HEK293 (cell line): ENCODE measurements around the gene NEK11.

Source experiments
- CTCF ChIA-PET: fragments of 350-600 bp; formaldehyde crosslinking; extraction: SDS; loops from one replicate; lab custom pipeline; 2021; ENCODE audit warnings: antibody characterized with exemption; lab: Yijun Ruan, JAX
- POLR2A ChIA-PET: fragments of 300-600 bp; formaldehyde crosslinking; extraction: SDS; loops from one replicate; lab custom pipeline; 2020; ENCODE audit warnings: antibody characterized with exemption, inconsistent platforms; lab: Yijun Ruan, JAX
- H3K27ac ChIP-seq: fragments of 200-500 bp; sonication (Bioruptor generic); 2 replicates; pipeline ENCODE4 v1.5.1; 2014; ENCODE audit warnings: low read depth, low read length, control low read depth, inconsistent platforms; ENCODE audit errors: extremely low read depth
- H3K36me3 ChIP-seq, 2 experiments: fragments of 200-500 bp in 1 of 2; sonication (Bioruptor generic) in 1 of 2; 1 replicate in 1 of 2; 2 replicates in 1 of 2; pipeline ENCODE4 v1.5.1; 2014 to 2017; ENCODE audit warnings: inconsistent platforms in 2 of 2, low read length in 2 of 2; ENCODE audit not compliant: control insufficient read depth in 2 of 2, insufficient read depth in 1 of 2
- H3K4me1 ChIP-seq: fragments of 200-500 bp; sonication (Bioruptor generic); 2 replicates; pipeline ENCODE4 v1.5.1; 2014; ENCODE audit warnings: mild to moderate bottlenecking, low read length, inconsistent platforms; ENCODE audit not compliant: control insufficient read depth, insufficient read depth
- H3K4me3 ChIP-seq: 2 replicates; pipeline ENCODE4 v1.5.1; 2011; ENCODE audit warnings: low read depth, mild to moderate bottlenecking, control low read depth, low read length, moderate library complexity
- H3K9me3 ChIP-seq: fragments of 200-500 bp; sonication (Bioruptor generic); 2 replicates; pipeline ENCODE4 v1.5.1; 2014; ENCODE audit warnings: low read depth, low read length, inconsistent platforms; ENCODE audit not compliant: control insufficient read depth, insufficient read depth
- KLF9 ChIP-seq: fragments of 450-650 bp; formaldehyde crosslinking; IDR thresholded peaks from 2 replicates; pipeline ENCODE4 v1.5.1; 2016; ENCODE audit warnings: missing biosample characterization, missing genetic modification characterization, low read depth
- SALL2 ChIP-seq: fragments of 450-650 bp; formaldehyde crosslinking; IDR thresholded peaks from 2 replicates; pipeline ENCODE4 v1.5.0; 2017; ENCODE audit warnings: missing biosample characterization, mild to moderate bottlenecking, missing genetic modification characterization, borderline replicate concordance
- SP2 ChIP-seq: fragments of 450-650 bp; formaldehyde crosslinking; IDR thresholded peaks from 2 replicates; pipeline ENCODE4 v1.5.1; 2016; ENCODE audit warnings: missing biosample characterization, missing genetic modification characterization
- TRIM28 ChIP-seq: IDR thresholded peaks from 2 replicates; pipeline ENCODE4 v1.6.1; 2011; ENCODE audit warnings: low read length, control low read depth, borderline replicate concordance
- YY2 ChIP-seq: fragments of 450-650 bp; formaldehyde crosslinking; IDR thresholded peaks from 2 replicates; pipeline ENCODE4 v1.5.1; 2016; ENCODE audit warnings: missing biosample characterization, missing genetic modification characterization
- ZBTB1 ChIP-seq: fragments of 450-650 bp; formaldehyde crosslinking; IDR thresholded peaks from 2 replicates; pipeline ENCODE4 v1.5.1; 2016; ENCODE audit warnings: missing biosample characterization, missing genetic modification characterization
- ZBTB6 ChIP-seq: fragments of 450-650 bp; formaldehyde crosslinking; IDR thresholded peaks from 2 replicates; pipeline ENCODE4 v1.5.1; 2017; ENCODE audit warnings: missing biosample characterization, missing genetic modification characterization
- ZFP3 ChIP-seq: fragments of 450-650 bp; formaldehyde crosslinking; IDR thresholded peaks from 2 replicates; pipeline ENCODE4 v1.5.1; 2016; ENCODE audit warnings: low read depth, missing biosample characterization, missing genetic modification characterization
- ZFP69B ChIP-seq: fragments of 450-650 bp; formaldehyde crosslinking; IDR thresholded peaks from 2 replicates; pipeline ENCODE4 v1.5.1; 2016; ENCODE audit warnings: missing biosample characterization, missing genetic modification characterization
- ZNF10 ChIP-seq: fragments of 450-650 bp; formaldehyde crosslinking; IDR thresholded peaks from 2 replicates; pipeline ENCODE4 v1.5.1; 2017; ENCODE audit warnings: missing biosample characterization, missing genetic modification characterization
- ZNF133 ChIP-seq: fragments of 450-650 bp; formaldehyde crosslinking; IDR thresholded peaks from 2 replicates; pipeline ENCODE4 v1.5.1; 2016; ENCODE audit warnings: missing biosample characterization, missing genetic modification characterization
- ZNF2 ChIP-seq: fragments of 450-650 bp; formaldehyde crosslinking; IDR thresholded peaks from 2 replicates; pipeline ENCODE4 v1.5.1; 2016; ENCODE audit warnings: missing biosample characterization, missing genetic modification characterization
- ZNF24 ChIP-seq: fragments of 450-650 bp; formaldehyde crosslinking; IDR thresholded peaks from 2 replicates; pipeline ENCODE4 v1.5.1; 2016; ENCODE audit warnings: missing biosample characterization, missing genetic modification characterization
- ZNF274 ChIP-seq, 2 experiments: fragments of 200-500 bp in 1 of 2; fragments of 450-650 bp in 1 of 2; sonication (Bioruptor generic) in 1 of 2; formaldehyde crosslinking in 1 of 2; IDR thresholded peaks; 2 replicates each; pipeline versions ENCODE4 v1.5.1 to v1.6.1; 2014 to 2016; ENCODE audit warnings: borderline replicate concordance in 1 of 2, inconsistent platforms in 1 of 2, low read length in 1 of 2, missing biosample characterization in 1 of 2, missing genetic modification characterization in 1 of 2
- ZNF311 ChIP-seq: fragments of 450-650 bp; formaldehyde crosslinking; IDR thresholded peaks from 2 replicates; pipeline ENCODE4 v1.5.1; 2017; ENCODE audit warnings: missing biosample characterization, missing genetic modification characterization, borderline replicate concordance
- ZNF335 ChIP-seq: fragments of 450-650 bp; formaldehyde crosslinking; conservative IDR thresholded peaks from 2 replicates; pipeline ENCODE4 v1.5.1; 2016; ENCODE audit warnings: missing biosample characterization, missing genetic modification characterization
- ZNF510 ChIP-seq: fragments of 450-650 bp; formaldehyde crosslinking; IDR thresholded peaks from 2 replicates; pipeline ENCODE4 v1.5.1; 2018; ENCODE audit warnings: mild to moderate bottlenecking, missing genetic modification characterization, missing biosample characterization; ENCODE audit not compliant: insufficient replicate concordance
- ZNF529 ChIP-seq: fragments of 450-650 bp; formaldehyde crosslinking; IDR thresholded peaks from 2 replicates; pipeline ENCODE4 v1.5.1; 2017; ENCODE audit warnings: missing genetic modification characterization, missing biosample characterization; ENCODE audit not compliant: insufficient replicate concordance
- ZNF555 ChIP-seq: fragments of 450-650 bp; formaldehyde crosslinking; conservative IDR thresholded peaks from 2 replicates; pipeline ENCODE4 v1.5.1; 2017; ENCODE audit warnings: missing biosample characterization, mild to moderate bottlenecking, missing genetic modification characterization, inconsistent platforms
- ZNF571 ChIP-seq: fragments of 450-650 bp; formaldehyde crosslinking; IDR thresholded peaks from 2 replicates; pipeline ENCODE4 v1.5.0; 2017; ENCODE audit warnings: missing biosample characterization, missing genetic modification characterization
- ZNF600 ChIP-seq: fragments of 450-650 bp; formaldehyde crosslinking; IDR thresholded peaks from 2 replicates; pipeline ENCODE4 v1.5.1; 2016; ENCODE audit warnings: missing biosample characterization, missing genetic modification characterization
- ZNF692 ChIP-seq: fragments of 450-650 bp; formaldehyde crosslinking; IDR thresholded peaks from 2 replicates; pipeline ENCODE4 v1.5.1; 2016; ENCODE audit warnings: missing biosample characterization, missing genetic modification characterization
- ZNF785 ChIP-seq: fragments of 450-650 bp; formaldehyde crosslinking; IDR thresholded peaks from 2 replicates; pipeline ENCODE4 v1.5.1; 2016; ENCODE audit warnings: missing biosample characterization, missing genetic modification characterization
- TF ChIP-seq, protein P1 (sequence below): fragments of 450-650 bp; formaldehyde crosslinking; IDR thresholded peaks from 2 replicates; pipeline ENCODE4 v1.5.1; 2016; ENCODE audit warnings: missing biosample characterization, missing genetic modification characterization
- TF ChIP-seq, protein P2 (sequence below): IDR thresholded peaks from 2 replicates; pipeline ENCODE4 v1.6.1; 2011; ENCODE audit warnings: mild to moderate bottlenecking, low read depth, low read length, borderline replicate concordance

NEK11 gene

DNA sequence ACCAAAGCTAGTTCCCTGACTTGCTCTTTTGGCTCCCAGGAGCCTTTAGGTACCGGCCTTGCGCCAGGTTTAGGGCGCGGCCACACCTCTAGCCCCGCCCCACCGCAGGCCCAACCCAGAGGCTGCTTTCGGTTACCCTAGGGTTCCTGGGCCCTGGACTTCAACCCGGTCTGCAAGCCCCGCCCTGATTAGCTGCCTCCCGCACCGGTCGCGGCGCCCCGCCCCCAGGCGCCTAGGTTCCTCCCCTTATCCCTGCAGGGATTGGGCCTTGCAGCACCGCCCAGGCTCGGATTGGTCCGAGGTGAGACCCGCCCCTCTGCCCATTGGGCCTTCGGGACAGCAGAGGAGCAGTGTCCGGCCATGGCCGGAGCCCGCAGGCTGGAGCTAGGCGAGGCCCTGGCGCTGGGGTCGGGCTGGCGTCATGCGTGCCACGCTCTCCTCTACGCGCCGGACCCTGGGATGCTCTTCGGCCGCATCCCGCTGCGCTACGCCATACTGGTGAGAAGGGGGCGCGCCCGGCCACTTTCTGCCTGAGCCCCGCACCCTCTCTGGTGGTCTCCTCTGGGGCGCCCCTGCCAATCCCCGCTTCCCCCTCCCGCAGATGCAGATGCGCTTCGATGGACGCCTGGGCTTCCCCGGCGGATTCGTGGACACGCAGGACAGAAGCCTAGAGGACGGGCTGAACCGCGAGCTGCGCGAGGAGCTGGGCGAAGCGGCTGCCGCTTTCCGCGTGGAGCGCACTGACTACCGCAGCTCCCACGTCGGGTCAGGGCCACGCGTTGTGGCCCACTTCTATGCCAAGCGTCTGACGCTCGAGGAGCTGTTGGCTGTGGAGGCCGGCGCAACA is 355.0 kb downstream of the NEK11 start, which contains the start of gene NUDT16 (continued):
- TF ChIP-seq ZFP69B (tag by site-specific recombination) (no peak), TRIM28 (no peak), ZNF529 (tag by site-specific recombination) (no peak), ZNF510 (tag by site-specific recombination) (no peak), ZFP3 (no peak), ZNF24 (tag by site-specific recombination) (no peak)
- TF ChIP-seq, protein P1, sequence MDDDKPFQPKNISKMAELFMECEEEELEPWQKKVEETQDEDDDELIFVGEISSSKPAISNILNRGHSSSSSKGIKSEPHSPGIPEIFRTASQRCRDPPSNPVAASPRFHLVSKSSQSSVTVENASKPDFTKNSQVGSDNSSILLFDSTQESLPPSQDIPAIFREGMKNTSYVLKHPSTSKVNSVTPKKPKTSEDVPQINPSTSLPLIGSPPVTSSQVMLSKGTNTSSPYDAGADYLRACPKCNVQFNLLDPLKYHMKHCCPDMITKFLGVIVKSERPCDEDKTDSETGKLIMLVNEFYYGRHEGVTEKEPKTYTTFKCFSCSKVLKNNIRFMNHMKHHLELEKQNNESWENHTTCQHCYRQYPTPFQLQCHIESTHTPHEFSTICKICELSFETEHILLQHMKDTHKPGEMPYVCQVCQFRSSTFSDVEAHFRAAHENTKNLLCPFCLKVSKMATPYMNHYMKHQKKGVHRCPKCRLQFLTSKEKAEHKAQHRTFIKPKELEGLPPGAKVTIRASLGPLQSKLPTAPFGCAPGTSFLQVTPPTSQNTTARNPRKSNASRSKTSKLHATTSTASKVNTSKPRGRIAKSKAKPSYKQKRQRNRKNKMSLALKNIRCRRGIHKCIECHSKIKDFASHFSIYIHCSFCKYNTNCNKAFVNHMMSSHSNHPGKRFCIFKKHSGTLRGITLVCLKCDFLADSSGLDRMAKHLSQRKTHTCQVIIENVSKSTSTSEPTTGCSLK (tag by site-specific recombination) = no peak
- TF ChIP-seq, all 188 proteins: peak for 26

- H3K36me3 ChIP-seq = peaks cover 0 to 33% of the 10 kb centered on the region in 2 experiments; a peak in 1 of 3 replicates
- CTCF ChIA-PET = no interaction called here
- no peak overlapping the region for H3K4me3 ChIP-seq
- H3K27ac ChIP-seq = no peak overlapping the region
- TF ChIP-seq ZNF311 (tag by site-specific recombination) = no peak
- no peak for TF ChIP-seq KLF9 (tag by site-specific recombination)
- no peak for TF ChIP-seq SP2 (tag by site-specific recombination)
- TF ChIP-seq ZNF692 = no peak
- no peaks in the 10 kb centered on the region for H3K9me3 ChIP-seq
- POLR2A ChIA-PET = no interaction called here
- H3K4me1 ChIP-seq = no peaks in the 10 kb centered on the region
Measured at GRCh38 chr3:131386429-131387165, 359.9 kb downstream of the NEK11 start.

GRCh38 chr3:131387796-131388489 is 361.3 kb downstream of the NEK11 start:
- ChIA-PET POLR2A (no interaction called here), CTCF (interaction anchor here (0.6 kb wide), 1 partner anchor 558 kb away, joined by 3 read pairs; no protein-coding TSS in a partner anchor)
- Histone ChIP-seq H3K27ac (no peak overlapping the region), H3K4me3 (no peak overlapping the region), H3K9me3 (no peaks in the 10 kb centered on the region), H3K4me1 (no peaks in the 10 kb centered on the region), H3K36me3 (peaks cover 0 to 33% of the 10 kb centered on the region in 2 experiments; a peak in 1 of 3 replicates)
- TF ChIP-seq ZBTB1 (tag by site-specific recombination) = no peak
- TF ChIP-seq ZNF600 = no peak
- no peak for TF ChIP-seq ZNF335
- TF ChIP-seq ZNF571 (tag by site-specific recombination) = no peak
- TF ChIP-seq KLF9 (tag by site-specific recombination) = no peak
- no peak for TF ChIP-seq ZNF785
- TF ChIP-seq ZNF555 (tag by site-specific recombination) = no peak
- no peak for TF ChIP-seq ZNF2 (tag by site-specific recombination)
- TF ChIP-seq ZNF133 = no peak
- no peak for TF ChIP-seq ZBTB6 (tag by site-specific recombination)
- no peak for TF ChIP-seq YY2 (tag by site-specific recombination)
- TF ChIP-seq ZNF10 (tag by site-specific recombination) = no peak
- TF ChIP-seq, protein P2, sequence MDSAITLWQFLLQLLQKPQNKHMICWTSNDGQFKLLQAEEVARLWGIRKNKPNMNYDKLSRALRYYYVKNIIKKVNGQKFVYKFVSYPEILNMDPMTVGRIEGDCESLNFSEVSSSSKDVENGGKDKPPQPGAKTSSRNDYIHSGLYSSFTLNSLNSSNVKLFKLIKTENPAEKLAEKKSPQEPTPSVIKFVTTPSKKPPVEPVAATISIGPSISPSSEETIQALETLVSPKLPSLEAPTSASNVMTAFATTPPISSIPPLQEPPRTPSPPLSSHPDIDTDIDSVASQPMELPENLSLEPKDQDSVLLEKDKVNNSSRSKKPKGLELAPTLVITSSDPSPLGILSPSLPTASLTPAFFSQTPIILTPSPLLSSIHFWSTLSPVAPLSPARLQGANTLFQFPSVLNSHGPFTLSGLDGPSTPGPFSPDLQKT = no peak
- no peak for TF ChIP-seq SALL2 (tag by site-specific recombination)
- no peak for TF ChIP-seq ZNF274 (IDR thresholded peaks at IDR 0.05; ENCODE audit: low read length)
- TF ChIP-seq ZNF274 (tag by site-specific recombination; IDR thresholded peaks at IDR 0.05; ENCODE audit: borderline replicate concordance) = no peak
